ENCODE measurements around the gene TRIM37. TPM values are rescaled to one million over a fixed set of nuclear protein-coding genes. Genes with fewer than 3 reads are reported as not detected.

TRIM37 gene
- total and polyA plus RNA-seq, 2 donors from 2014 or later: 9.7 to 19.1 TPM

DNA sequence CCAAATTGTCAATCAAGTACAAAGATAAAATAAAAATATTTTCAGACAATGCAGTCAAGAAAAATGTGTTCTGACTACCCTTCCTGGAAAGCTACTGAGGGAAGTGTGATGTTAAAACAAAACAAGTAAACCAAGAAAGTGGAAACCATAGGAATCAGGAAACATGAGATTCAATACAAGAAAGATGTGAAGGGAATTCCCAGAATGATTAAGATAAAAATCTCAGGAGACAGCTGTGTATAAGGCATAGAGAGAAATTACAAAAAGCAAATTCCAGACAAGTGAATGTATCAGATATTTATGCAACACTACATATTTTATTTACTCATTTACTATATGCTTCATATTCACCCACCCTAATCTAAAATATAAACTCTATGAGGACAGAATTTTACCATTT is 32.2 kb downstream of the TRIM37 start:
- no peak overlapping the region for H3K9ac ChIP-seq (ENCODE audit: low read length in 3 of 3)
- intact Hi-C loops (cut with DNase I): no loop called here
- H3K4me1 ChIP-seq (ENCODE audit: control insufficient read depth in 2 of 3, insufficient read depth in 2 of 3, low read depth in 1 of 3, low read length in 3 of 3): no peaks in the 10 kb centered on the region
- no peaks in the 10 kb centered on the region for H3K9me3 ChIP-seq (ENCODE audit: control insufficient read depth in 2 of 3, insufficient read depth in 1 of 3, low read length in 3 of 3)
- no peaks in the 10 kb centered on the region for H3K27me3 ChIP-seq (ENCODE audit: control insufficient read depth, insufficient read depth, low read length)
- H3K27ac ChIP-seq (ENCODE audit: low read depth in 2 of 2, low read length in 2 of 2): no peak overlapping the region
- FAIRE-seq (no peak), DNase-seq (no peak)
- TF ChIP-seq CTCF (IDR thresholded peaks at IDR 0.05; ENCODE audit: borderline replicate concordance, extremely low read depth, insufficient read depth): no peak
- H3K36me3 ChIP-seq (ENCODE audit: control insufficient read depth in 2 of 3, insufficient read depth in 3 of 3, low read length in 3 of 3): peaks cover 4 to 14% (median 10%) of the 10 kb centered on the region in 3 donors
- H3K4me3 ChIP-seq (ENCODE audit: low read length in 3 of 3): no peak overlapping the region

GRCh38 chr17:59073972-59074371 is 32.7 kb downstream of the TRIM37 start:
- intact Hi-C loops (cut with DNase I): no loop called here

DNA sequence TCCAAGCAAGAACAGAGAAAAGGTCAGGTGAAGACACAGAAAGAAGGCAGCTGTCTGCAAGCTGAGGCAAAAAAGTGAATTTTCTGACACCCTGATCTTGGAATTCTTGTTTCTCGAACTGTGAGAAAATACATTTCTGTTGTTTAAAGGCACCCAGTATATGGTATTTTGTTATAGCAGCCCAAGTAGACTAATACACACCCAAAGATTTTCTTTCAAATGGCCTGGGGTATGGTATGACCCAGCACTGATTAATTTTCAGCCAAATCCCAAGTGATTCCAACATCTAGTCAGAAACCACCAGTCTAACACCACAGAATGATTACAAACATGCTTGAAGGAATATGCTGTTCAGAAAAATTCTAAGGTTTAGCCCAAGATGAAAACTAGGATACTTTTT is 36.8 kb downstream of the TRIM37 start:
- peaks cover 8 to 9% (median 8%) of the 10 kb centered on the region in 3 donors for H3K36me3 ChIP-seq (ENCODE audit: control insufficient read depth in 2 of 3, insufficient read depth in 3 of 3, low read length in 3 of 3)
- DNase-seq (no peak), FAIRE-seq (no peak)
- H3K4me3 ChIP-seq (ENCODE audit: low read length in 3 of 3): no peak overlapping the region
- H3K27ac ChIP-seq (ENCODE audit: low read depth in 2 of 2, low read length in 2 of 2): no peak overlapping the region
- no peak for TF ChIP-seq CTCF (IDR thresholded peaks at IDR 0.05; ENCODE audit: borderline replicate concordance, extremely low read depth, insufficient read depth)
- H3K9me3 ChIP-seq (ENCODE audit: control insufficient read depth in 2 of 3, insufficient read depth in 1 of 3, low read length in 3 of 3): no peaks in the 10 kb centered on the region
- intact Hi-C loops (cut with DNase I): no loop called here
- no peaks in the 10 kb centered on the region for H3K27me3 ChIP-seq (ENCODE audit: control insufficient read depth, insufficient read depth, low read length)
- no peak overlapping the region for H3K9ac ChIP-seq (ENCODE audit: low read length in 3 of 3)
- H3K4me1 ChIP-seq (ENCODE audit: control insufficient read depth in 2 of 3, insufficient read depth in 2 of 3, low read depth in 1 of 3, low read length in 3 of 3): no peaks in the 10 kb centered on the region

More at GRCh38 chr17:59073972-59074371, 32.7 kb downstream of the TRIM37 start:
- no peak for FAIRE-seq
- H3K9ac ChIP-seq (ENCODE audit: low read length in 3 of 3): no peak overlapping the region
- DNase-seq: no peak
- H3K9me3 ChIP-seq (ENCODE audit: control insufficient read depth in 2 of 3, insufficient read depth in 1 of 3, low read length in 3 of 3): no peaks in the 10 kb centered on the region
- TF ChIP-seq CTCF (IDR thresholded peaks at IDR 0.05; ENCODE audit: borderline replicate concordance, extremely low read depth, insufficient read depth): no peak
- H3K4me1 ChIP-seq (ENCODE audit: control insufficient read depth in 2 of 3, insufficient read depth in 2 of 3, low read depth in 1 of 3, low read length in 3 of 3): no peaks in the 10 kb centered on the region
- peaks cover 5 to 10% (median 9%) of the 10 kb centered on the region in 3 donors for H3K36me3 ChIP-seq (ENCODE audit: control insufficient read depth in 2 of 3, insufficient read depth in 3 of 3, low read length in 3 of 3)
- H3K27me3 ChIP-seq (ENCODE audit: control insufficient read depth, insufficient read depth, low read length): no peaks in the 10 kb centered on the region
- H3K4me3 ChIP-seq (ENCODE audit: low read length in 3 of 3): no peak overlapping the region
- no peak overlapping the region for H3K27ac ChIP-seq (ENCODE audit: low read depth in 2 of 2, low read length in 2 of 2)

DNA sequence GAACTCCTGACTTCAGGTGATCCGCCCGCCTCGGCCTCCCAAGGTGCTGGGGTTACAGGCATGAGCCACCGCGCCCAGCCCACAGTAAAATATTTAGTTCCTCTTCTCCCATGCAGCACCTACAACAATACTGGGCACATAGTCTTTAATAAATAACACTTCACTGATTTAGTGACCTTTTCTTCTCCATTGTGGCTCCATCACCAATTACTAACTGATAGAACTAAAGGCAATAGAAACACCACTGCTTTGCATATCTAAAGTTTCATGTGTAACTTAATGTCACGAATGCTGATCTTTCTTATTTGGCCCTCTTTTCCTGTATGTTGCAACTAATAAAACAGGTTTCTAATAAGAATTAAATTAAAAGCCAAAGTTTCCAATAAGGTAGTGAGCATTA is 38.9 kb downstream of the TRIM37 start:
- no peak overlapping the region for H3K9ac ChIP-seq (ENCODE audit: low read length in 3 of 3)
- no peak for FAIRE-seq

More for the DNA sequence above, 38.9 kb downstream of the TRIM37 start:
- Histone ChIP-seq H3K9me3 (ENCODE audit: control insufficient read depth in 2 of 3, insufficient read depth in 1 of 3, low read length in 3 of 3) (no peaks in the 10 kb centered on the region), H3K4me3 (ENCODE audit: low read length in 3 of 3) (no peak overlapping the region), H3K27ac (ENCODE audit: low read depth in 2 of 2, low read length in 2 of 2) (no peak overlapping the region), H3K27me3 (ENCODE audit: control insufficient read depth, insufficient read depth, low read length) (no peaks in the 10 kb centered on the region), H3K36me3 (ENCODE audit: control insufficient read depth in 2 of 3, insufficient read depth in 3 of 3, low read length in 3 of 3) (peaks cover 5 to 10% (median 6%) of the 10 kb centered on the region in 3 donors), H3K4me1 (ENCODE audit: control insufficient read depth in 2 of 3, insufficient read depth in 2 of 3, low read depth in 1 of 3, low read length in 3 of 3) (no peaks in the 10 kb centered on the region)
- intact Hi-C loops (cut with DNase I): no loop called here
- DNase-seq: no peak
- no peak for TF ChIP-seq CTCF (IDR thresholded peaks at IDR 0.05; ENCODE audit: borderline replicate concordance, extremely low read depth, insufficient read depth)
